IgD-negative memory B cell (primary cell): Measurements from ENCODE around the gene NEURL3. TPM values are rescaled to one million over a fixed set of nuclear protein-coding genes. Genes with fewer than 3 reads are reported as not detected.

Source experiments
- H3K27ac Mint-ChIP-seq, 3 donors: one replicate each; pipeline ENCODE4 v1.8.0; 2020 to 2022; ENCODE audit warnings: mild to moderate bottlenecking in 3 of 3, mixed read lengths in 3 of 3, moderate library complexity in 1 of 3
- H3K27me3 Mint-ChIP-seq: one replicate; pipeline ENCODE4 v1.8.0; 2021; ENCODE audit warnings: mixed read lengths
- H3K36me3 Mint-ChIP-seq: one replicate; pipeline ENCODE4 v1.8.0; 2020; ENCODE audit warnings: mild to moderate bottlenecking, mixed read lengths
- H3K4me1 Mint-ChIP-seq, 3 donors: one replicate each; pipeline ENCODE4 v1.8.0; 2020 to 2022; ENCODE audit warnings: mixed read lengths in 3 of 3, mild to moderate bottlenecking in 1 of 3
- H3K4me3 Mint-ChIP-seq, 4 donors: one replicate each; pipeline ENCODE4 v1.8.0; 2020 to 2022; ENCODE audit warnings: mild to moderate bottlenecking in 4 of 4, mixed read lengths in 4 of 4, moderate library complexity in 3 of 4
- H3K9me3 Mint-ChIP-seq, 3 donors: one replicate each; pipeline ENCODE4 v1.8.0; 2020 to 2021; ENCODE audit warnings: mixed read lengths in 3 of 3, mild to moderate bottlenecking in 1 of 3
- polyA plus RNA-seq: library from polyadenylated mRNA; unstranded; fragments of 300-500 nt; fragmentation: Illumina TruSeq; gene quantifications from one replicate; pipeline ENCODE4 v1.2.3, GENCODE V29; 2021

NEURL3 gene
- polyA plus RNA-seq, 1 donor from 2014 or later = not detected

DNA sequence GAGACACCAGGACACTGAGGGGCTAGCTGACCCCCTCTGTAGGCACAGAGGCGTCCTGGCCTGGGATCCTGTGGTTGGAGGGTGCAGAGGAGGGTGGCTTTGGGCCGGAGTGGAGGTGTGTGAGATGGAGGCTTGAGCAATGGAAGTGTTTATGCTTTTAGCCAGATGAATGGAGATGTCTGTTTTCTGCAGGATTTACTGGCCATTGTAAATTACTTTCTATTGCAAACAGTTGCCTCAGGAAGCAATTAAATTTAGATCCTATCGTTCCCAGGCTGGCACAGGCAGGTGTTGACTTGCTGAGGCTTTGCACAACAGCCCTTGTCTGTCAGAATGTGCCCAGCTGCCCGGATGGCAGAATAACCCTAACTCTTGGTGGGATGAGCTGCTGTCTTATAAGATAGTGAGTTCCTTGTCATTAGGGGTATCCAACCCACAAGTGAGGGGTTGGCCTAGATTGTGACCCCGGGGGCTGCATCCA, 29.6 kb upstream of the NEURL3 start:
- peaks cover 3% of the 10 kb centered on the region for H3K36me3 Mint-ChIP-seq
- peaks cover 17 to 34% (median 24%) of the 10 kb centered on the region in 3 donors for H3K4me1 Mint-ChIP-seq
- no peaks in the 10 kb centered on the region for H3K27me3 Mint-ChIP-seq
- H3K9me3 Mint-ChIP-seq = no peaks in the 10 kb centered on the region
- peak overlapping the region in 1 of 4 donors; percentile 66 for H3K4me3 Mint-ChIP-seq
- peak overlapping the region in 2 of 3 donors; percentile 49 to 59 for H3K27ac Mint-ChIP-seq

DNA sequence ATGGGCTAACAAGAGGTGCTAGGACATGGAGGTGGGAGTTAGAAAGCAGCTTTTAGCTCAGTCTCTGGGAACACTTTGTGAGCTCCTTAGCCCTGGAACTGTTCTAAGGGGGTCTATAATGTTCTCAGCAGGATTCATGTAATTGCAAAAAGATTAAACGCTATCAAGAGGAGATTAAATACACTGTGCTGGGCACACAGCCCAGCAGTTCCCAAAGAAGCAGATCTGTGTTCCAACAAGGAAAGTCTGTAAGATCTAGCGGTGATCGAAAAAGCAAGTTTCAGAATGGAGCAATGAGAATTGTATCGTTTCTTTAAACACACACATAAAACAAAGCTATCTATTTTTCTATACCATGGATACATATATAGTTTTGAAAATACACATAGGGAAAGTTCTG, 29.0 kb upstream of the NEURL3 start:
- H3K4me1 Mint-ChIP-seq = peaks cover 14 to 31% (median 21%) of the 10 kb centered on the region in 3 donors
- H3K4me3 Mint-ChIP-seq = peak overlapping the region in 2 of 4 donors; percentile 20 to 66
- no peaks in the 10 kb centered on the region for H3K27me3 Mint-ChIP-seq
- peaks cover 3% of the 10 kb centered on the region for H3K36me3 Mint-ChIP-seq
- peak overlapping the region in 1 of 3 donors; percentile 49 for H3K27ac Mint-ChIP-seq
- no peaks in the 10 kb centered on the region for H3K9me3 Mint-ChIP-seq

- H3K27me3 Mint-ChIP-seq = no peaks in the 10 kb centered on the region
- H3K4me3 Mint-ChIP-seq = peak overlapping the region in 2 of 4 donors; percentile 39 to 66
- peaks cover 1% of the 10 kb centered on the region for H3K36me3 Mint-ChIP-seq
- H3K9me3 Mint-ChIP-seq = no peaks in the 10 kb centered on the region
- peaks cover 11 to 26% (median 15%) of the 10 kb centered on the region in 3 donors for H3K4me1 Mint-ChIP-seq
- H3K27ac Mint-ChIP-seq = peak overlapping the region in 1 of 3 donors; percentile 49
Measured at GRCh38 chr2:96533292-96534073, 28.3 kb upstream of the NEURL3 start.

DNA sequence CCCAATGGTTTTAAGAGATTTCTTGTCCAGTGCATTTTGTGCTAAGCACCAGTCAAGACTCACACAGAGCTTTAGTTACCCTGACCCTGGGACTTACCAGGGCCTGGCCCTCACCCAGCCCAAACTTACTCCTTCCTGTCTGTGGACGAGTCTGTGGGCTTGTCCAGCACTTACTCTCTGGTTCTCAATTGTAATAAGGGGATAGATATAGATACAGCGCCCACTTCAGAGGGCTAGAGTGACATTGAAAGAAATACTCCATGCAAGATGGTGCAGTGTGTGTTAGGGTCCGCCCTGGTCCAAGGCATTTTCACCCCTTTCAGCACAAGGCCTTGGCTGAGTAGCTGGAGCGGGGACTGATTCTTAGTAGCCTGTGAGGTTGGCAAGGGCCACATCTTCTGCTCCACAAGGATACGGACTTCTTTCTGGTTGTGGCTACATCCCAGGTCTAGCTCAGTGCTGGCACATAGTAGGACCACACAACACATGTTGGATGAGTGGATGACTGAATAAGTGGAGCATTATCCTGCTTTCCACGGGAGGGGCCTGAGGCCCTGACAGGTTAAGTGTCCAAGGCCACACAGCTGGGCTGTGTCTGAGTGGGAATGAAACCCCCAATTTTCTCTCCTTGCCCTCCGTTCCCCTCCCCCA, 27.6 kb upstream of the NEURL3 start:
- Mint-ChIP-seq H3K36me3 (no peaks in the 10 kb centered on the region), H3K4me3 (peak overlapping the region in 2 of 4 donors; percentile 78 to 92), H3K27ac (peak overlapping the region in 2 of 3 donors; percentile 86 to 90), H3K9me3 (no peaks in the 10 kb centered on the region), H3K4me1 (peaks cover 14 to 29% (median 21%) of the 10 kb centered on the region in 3 donors), H3K27me3 (no peaks in the 10 kb centered on the region)

DNA sequence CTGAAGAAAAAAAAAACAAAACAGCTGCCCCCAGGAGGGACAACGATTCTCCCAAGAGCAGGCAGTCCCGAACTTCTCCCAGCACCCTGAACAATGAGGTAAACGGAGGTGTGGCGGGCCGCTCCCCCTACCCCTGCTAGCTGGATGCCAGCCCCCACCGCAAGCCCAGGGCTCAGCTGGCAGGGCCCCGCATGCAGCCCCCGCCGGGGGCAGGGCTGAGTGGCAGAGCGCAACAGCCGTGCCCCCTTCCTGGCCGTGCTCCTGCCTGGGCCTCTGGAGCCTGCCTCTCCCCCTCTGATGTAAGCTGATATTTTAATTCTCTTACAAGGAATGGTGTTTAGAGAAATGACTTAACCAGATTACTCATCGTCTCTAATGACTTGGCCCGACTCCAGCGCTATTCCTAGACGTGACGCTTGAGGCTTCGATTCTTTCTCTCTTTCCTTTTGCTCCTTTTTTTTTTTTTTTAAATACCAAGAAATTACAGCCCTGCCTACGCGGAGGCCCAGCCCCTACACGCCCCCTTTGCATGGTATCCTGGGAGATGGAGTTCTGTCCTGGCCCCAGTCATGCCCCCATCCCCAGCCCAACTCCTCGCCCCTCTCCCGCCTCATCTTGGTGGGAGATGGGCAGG, 26.8 kb upstream of the NEURL3 start:
- Mint-ChIP-seq H3K27ac (peak overlapping the region; percentile 28 to 90 (median 86)), H3K36me3 (no peaks in the 10 kb centered on the region), H3K4me1 (peaks cover 15 to 29% (median 25%) of the 10 kb centered on the region in 3 donors), H3K9me3 (no peaks in the 10 kb centered on the region), H3K27me3 (no peaks in the 10 kb centered on the region), H3K4me3 (peak overlapping the region; percentile 68 to 93 (median 85))

- H3K27ac Mint-ChIP-seq = peak overlapping the region in 1 of 3 donors; percentile 90
- peaks cover 3% of the 10 kb centered on the region for H3K27me3 Mint-ChIP-seq
- peaks cover 18 to 34% (median 29%) of the 10 kb centered on the region in 3 donors for H3K4me1 Mint-ChIP-seq
- peak overlapping the region in 3 of 4 donors; percentile 42 to 78 (median 60) for H3K4me3 Mint-ChIP-seq
- H3K36me3 Mint-ChIP-seq = no peaks in the 10 kb centered on the region
- H3K9me3 Mint-ChIP-seq = no peaks in the 10 kb centered on the region
Measured at GRCh38 chr2:96531366-96531765, 26.2 kb upstream of the NEURL3 start.

DNA sequence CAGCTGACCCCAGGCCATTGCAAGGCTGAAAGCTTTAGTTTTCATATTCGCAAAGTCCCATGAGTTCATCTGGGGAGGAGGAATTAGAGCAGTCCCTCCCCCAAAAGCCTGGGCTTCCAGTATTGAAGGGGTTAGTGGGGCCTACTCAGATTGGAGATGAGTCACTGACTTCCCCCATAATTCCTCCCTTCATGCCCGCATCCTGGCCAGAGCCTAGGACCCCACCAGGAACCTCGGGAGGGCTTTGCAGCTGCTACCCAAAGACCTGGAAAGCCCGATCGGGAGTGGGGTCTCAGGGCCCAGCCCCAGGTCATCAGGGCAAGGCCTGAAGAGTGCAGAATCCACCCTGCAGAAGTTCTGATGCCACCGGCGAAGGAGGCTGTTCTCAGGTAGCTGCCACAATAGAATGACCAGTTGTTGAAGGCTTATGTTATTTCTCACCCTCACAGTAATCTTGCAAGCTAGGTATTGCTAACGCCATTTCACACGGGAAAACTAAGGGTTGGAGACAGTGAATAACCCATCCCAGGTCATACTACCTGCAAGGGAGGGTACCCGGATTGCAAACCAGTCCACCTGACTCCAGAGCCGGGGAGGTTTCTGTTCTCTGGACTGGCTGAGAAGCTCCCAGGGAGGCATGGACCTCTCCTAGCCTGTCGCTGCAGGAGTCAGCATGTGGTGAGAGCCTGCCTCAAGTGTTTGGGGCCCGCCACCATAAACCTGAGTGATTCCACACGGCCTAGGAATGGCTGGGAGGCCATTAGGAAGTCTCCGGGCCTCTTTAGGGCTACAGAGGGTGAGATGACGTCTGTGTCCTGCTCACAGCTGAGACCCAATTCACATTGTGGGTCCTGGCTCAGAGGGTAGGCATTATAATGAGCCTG, 25.6 kb upstream of the NEURL3 start:
- Mint-ChIP-seq H3K27ac (peak overlapping the region in 1 of 3 donors; percentile 90), H3K4me1 (peaks cover 18 to 35% (median 29%) of the 10 kb centered on the region in 3 donors), H3K9me3 (no peaks in the 10 kb centered on the region), H3K27me3 (peaks cover 3% of the 10 kb centered on the region), H3K4me3 (peak overlapping the region in 2 of 4 donors; percentile 42 to 47), H3K36me3 (no peaks in the 10 kb centered on the region)

DNA sequence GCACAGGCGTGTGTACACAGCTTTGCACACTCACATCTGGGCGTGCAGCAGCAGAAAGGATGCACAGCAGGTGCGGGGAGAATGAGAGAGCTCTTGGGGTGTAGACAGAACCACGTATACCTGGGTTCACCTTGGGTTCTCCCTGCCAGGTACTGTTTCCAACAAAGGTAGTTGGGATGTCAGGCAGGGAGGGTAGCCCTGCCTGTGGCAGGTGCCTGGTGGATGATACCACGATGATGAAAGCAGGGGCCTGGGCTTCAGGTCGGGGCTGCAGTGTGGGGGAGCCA, 24.9 kb upstream of the NEURL3 start:
- peaks cover 3% of the 10 kb centered on the region for H3K27me3 Mint-ChIP-seq
- H3K36me3 Mint-ChIP-seq = no peaks in the 10 kb centered on the region
- H3K4me1 Mint-ChIP-seq = peaks cover 18 to 35% (median 29%) of the 10 kb centered on the region in 3 donors
- H3K4me3 Mint-ChIP-seq = no peak overlapping the region
- H3K27ac Mint-ChIP-seq = peak overlapping the region in 2 of 3 donors; percentile 8 to 84
- H3K9me3 Mint-ChIP-seq = no peaks in the 10 kb centered on the region

GRCh38 chr2:96529376-96530143, 24.4 kb upstream of the NEURL3 start:
- peak overlapping the region in 2 of 3 donors; percentile 60 to 84 for H3K27ac Mint-ChIP-seq
- peak overlapping the region in 1 of 4 donors; percentile 85 for H3K4me3 Mint-ChIP-seq
- no peaks in the 10 kb centered on the region for H3K36me3 Mint-ChIP-seq
- H3K27me3 Mint-ChIP-seq = peaks cover 3% of the 10 kb centered on the region
- H3K4me1 Mint-ChIP-seq = peaks cover 18 to 36% (median 28%) of the 10 kb centered on the region in 3 donors
- H3K9me3 Mint-ChIP-seq = no peaks in the 10 kb centered on the region

DNA sequence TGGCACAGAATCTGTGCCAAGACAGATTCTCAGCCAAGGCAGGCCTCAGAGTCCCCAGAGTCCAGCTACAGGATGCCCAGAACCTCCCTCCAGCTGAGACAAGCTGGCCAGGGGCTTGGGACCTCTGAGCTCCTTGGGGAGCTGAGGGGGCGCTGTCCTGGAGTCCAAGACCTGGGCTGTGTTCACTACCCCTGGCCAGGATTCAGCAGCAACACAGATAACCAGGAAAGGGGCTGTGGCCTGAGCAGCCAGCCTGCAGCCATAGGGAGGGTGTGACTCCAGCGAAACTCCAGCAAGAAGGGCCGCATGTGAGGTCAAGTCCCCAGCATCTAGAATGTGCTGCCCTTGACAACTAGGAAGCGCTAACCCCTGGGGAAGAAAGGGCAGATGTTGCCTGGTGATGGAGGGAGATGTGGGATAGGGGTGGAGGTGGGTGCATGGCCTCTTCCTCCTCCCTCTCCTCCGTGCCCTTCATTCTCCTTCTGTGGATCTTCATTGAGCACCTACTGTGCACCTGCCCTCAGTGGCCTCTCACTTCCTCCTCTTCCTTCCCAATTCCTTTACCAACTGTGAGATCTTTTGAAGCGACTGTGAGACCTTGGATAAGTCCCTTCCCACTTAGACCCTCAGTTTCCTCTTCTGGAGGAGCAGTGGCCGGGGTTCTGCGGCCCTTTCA, 23.7 kb upstream of the NEURL3 start:
- peak overlapping the region in 3 of 4 donors; percentile 83 to 93 (median 85) for H3K4me3 Mint-ChIP-seq
- H3K27ac Mint-ChIP-seq = peak overlapping the region in 2 of 3 donors; percentile 60 to 87
- H3K27me3 Mint-ChIP-seq = peaks cover 9% of the 10 kb centered on the region
- no peaks in the 10 kb centered on the region for H3K9me3 Mint-ChIP-seq
- peaks cover 18 to 43% (median 32%) of the 10 kb centered on the region in 3 donors for H3K4me1 Mint-ChIP-seq
- H3K36me3 Mint-ChIP-seq = no peaks in the 10 kb centered on the region

- Mint-ChIP-seq H3K27me3 (peaks cover 11% of the 10 kb centered on the region), H3K9me3 (no peaks in the 10 kb centered on the region), H3K4me3 (peak overlapping the region; percentile 81 to 93 (median 88)), H3K36me3 (no peaks in the 10 kb centered on the region), H3K27ac (peak overlapping the region; percentile 60 to 87 (median 85)), H3K4me1 (peaks cover 18 to 42% (median 32%) of the 10 kb centered on the region in 3 donors)
Measured at GRCh38 chr2:96528006-96528699, 23.0 kb upstream of the NEURL3 start.

DNA sequence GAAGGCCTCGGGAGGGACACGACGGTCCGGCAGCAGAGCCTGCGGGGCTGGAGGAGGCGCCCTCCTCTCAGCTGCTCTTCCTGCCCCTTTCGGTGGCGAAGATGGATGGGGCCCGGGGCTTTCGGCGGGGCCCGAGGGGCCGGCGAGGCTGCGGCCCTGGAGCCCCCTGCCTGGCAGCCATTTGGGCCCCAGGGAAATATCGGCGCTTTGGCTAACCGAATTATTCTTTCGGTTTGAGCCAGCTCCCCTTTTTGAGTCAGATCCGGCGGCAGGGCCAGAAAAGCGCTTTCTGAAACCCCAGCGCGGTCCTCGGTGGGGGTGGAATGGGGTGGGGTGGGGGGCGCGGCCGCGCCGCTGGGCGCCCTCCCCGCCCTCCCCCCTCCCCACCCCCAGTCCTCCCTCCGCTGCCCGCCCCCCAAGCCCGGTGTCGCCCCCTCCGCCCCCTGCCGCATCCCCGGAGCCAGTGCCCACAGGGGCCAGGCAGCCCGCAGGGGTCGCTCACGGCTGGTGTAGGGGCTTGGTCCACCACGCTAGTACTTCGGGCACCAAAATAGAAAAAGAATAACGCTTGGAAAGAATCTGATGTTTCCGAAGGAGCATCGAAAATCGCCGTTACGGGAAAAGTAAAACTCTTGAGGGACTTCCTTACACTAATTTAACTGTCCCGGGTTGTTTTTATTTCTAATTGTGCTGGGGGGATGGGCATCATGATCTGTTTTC, 22.3 kb upstream of the NEURL3 start:
- peak overlapping the region; percentile 81 to 93 (median 88) for H3K4me3 Mint-ChIP-seq
- peaks cover 13% of the 10 kb centered on the region for H3K27me3 Mint-ChIP-seq
- no peaks in the 10 kb centered on the region for H3K36me3 Mint-ChIP-seq
- H3K27ac Mint-ChIP-seq = peak overlapping the region in 1 of 3 donors; percentile 60
- no peaks in the 10 kb centered on the region for H3K9me3 Mint-ChIP-seq
- H3K4me1 Mint-ChIP-seq = peaks cover 18 to 40% (median 29%) of the 10 kb centered on the region in 3 donors
